ENCODE results near the gene CENPF.

CENPF gene

DNA sequence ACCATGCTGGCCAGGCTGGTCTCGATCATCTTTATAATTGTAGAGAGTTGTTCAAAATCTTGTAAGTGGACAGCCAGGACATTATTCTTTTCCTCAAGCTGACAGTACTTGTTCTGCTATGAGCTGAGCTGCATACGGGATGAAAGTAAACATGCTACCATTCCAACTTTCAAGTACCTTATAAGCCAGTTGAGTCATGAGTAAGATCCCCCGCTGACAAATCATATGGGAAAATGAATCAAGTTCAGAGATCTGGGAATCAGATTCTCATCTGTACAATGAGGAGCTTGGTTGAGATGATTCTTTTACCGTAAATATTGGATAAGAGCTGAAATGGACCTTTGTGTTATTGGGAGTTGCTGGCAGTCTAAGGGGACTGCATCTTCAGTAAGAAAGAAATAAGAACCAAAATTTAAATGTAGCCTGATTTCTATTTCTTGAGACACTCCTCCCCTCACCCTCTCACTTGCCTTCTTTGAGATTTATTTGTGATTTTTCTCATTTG lies 62.7 kb downstream of the CENPF start:
- TF ChIP-seq, protein P1, sequence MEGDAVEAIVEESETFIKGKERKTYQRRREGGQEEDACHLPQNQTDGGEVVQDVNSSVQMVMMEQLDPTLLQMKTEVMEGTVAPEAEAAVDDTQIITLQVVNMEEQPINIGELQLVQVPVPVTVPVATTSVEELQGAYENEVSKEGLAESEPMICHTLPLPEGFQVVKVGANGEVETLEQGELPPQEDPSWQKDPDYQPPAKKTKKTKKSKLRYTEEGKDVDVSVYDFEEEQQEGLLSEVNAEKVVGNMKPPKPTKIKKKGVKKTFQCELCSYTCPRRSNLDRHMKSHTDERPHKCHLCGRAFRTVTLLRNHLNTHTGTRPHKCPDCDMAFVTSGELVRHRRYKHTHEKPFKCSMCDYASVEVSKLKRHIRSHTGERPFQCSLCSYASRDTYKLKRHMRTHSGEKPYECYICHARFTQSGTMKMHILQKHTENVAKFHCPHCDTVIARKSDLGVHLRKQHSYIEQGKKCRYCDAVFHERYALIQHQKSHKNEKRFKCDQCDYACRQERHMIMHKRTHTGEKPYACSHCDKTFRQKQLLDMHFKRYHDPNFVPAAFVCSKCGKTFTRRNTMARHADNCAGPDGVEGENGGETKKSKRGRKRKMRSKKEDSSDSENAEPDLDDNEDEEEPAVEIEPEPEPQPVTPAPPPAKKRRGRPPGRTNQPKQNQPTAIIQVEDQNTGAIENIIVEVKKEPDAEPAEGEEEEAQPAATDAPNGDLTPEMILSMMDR (IDR thresholded peaks at IDR 0.05) = no peak

DNA sequence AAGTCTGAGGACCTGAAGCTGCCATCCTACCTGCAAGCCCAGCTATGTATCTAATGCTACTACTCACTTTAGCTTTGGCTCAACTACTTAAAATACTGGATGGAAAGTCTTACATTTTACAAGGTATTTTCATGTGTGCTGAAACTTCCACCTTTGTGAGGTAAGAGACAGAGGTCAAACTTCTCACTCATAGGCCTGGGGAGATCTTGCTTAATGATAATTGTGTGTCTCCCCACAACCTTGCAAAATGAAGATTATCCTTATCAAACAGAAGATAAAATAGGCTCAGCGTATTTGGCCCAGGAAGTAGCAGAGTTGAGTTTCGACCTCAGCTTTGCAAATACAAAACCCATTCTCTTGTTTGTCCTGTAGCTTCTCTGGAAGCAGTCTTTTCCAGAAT lies 63.7 kb downstream of the CENPF start:
- TF ChIP-seq, protein P1 (IDR thresholded peaks at IDR 0.05) = no peak

DNA sequence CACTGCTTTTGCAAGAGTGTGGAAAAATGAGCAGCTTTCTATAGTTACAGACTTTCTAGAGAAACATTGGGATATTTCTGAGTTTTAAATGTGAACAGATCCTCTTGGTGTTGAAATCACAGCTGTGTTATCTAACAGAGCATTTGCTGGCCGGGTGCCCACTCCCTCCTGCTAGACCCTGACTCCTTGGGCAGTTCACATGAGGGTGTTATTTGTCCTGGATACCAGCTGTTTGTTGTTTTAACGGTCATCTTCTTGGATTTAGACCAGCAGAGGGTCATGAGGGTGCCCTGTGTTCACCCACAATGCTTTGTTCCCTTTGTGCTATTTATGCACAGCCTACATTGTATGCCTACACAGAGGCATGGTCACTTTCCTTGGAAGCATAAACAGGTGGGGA lies 67.1 kb downstream of the CENPF start:
- TF ChIP-seq, protein P1 (IDR thresholded peaks at IDR 0.05) = no peak

DNA sequence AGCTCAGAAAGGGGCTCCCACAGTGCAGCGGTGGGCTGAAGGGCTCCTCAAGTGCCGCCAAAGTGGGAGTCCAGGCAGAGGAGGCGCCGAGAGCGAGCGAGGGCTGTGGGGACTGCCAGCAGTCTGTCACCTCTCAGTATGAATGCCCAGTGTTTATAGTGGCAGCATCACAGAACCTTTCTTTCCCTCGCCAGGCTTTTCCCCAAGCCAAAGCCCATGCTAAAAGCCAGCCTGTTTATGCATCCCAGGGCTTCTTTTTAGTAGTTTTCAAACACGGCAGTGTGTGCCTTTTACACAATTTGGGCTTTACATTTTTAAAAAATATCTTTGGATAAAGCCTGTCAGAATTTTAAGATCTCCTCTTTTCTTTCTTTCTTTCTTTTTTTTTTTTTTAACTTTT lies 70.6 kb downstream of the CENPF start:
- TF ChIP-seq, protein P1 (IDR thresholded peaks at IDR 0.05) = no peak

DNA sequence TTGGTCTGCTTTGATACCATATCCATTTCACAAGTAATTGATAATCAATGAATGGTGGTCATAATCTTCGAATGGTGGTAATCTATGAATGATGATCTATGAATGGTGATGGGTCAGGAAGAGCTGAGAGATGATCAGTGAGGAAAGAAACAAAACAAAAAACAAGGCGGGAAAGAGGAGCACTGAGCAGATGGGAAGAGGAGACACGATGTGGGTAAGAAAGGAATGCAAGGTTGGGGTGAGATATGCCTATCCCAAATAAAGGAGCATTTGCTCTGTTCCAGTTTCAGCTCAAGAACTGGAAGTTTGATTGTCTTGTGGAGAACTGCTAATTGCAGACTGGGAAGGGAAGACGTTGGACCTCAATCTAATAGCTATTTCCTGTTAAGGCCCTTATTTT lies 73.8 kb downstream of the CENPF start:
- TF ChIP-seq, protein P1 (IDR thresholded peaks at IDR 0.05) = no peak

DNA sequence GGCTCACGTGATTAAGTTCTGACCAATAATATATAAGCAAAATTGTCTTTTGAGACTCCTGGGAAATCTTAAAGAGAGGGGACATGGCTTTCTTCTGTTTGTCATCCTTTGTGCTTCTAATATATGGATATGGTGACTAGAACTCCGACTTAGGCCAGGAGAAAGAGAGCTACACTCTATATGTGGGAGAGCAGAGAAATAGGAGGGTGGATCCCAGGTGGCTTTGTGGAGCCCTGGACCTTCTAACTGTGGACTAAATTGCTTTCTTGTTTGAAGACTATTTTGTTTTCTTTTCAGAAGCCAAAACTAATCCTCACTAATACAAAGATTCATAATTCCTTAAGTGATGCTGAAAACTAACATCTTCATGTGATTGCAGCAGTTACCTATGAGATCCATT lies 75.0 kb downstream of the CENPF start:
- TF ChIP-seq, protein P1 (IDR thresholded peaks at IDR 0.05) = no peak

DNA sequence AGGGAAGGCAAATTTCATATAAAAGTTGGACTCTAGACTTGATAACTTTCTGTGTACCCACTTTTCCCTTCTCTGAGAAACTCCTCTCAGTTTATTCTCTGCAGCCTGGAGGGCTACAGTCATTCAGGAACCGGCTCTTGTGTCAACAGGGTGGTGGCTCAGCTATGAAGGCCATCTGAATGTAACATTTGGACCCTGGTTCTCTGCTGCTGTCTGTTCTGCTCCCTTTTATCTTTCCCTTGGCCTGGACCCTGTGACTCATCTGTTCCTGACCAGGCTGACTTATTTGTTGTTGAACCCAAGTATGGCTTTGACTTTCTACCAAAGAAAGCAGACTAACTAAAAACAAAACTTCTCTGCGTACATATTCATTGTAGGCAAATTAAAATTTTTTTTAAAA lies 75.4 kb downstream of the CENPF start:
- TF ChIP-seq, protein P1 (IDR thresholded peaks at IDR 0.05) = no peak

DNA sequence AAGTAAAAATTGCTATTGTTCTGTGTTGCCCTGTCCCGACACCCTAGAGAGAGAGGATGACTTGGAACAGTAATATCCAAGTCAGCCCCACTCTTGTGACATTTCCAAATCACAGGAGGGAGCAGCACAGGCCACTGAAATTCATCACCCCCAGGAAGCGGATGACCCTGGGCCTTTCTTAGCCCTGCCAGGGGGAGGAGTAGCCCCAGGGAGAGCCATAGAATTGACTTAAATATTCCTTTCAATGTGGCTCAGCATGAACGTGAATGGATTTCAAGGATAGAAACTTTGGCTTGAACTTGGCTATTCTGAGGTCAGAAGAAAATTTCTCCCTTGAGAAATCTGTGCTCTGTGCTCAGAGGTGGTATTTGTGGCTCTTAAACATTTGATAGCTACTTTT lies 80.6 kb downstream of the CENPF start:
- TF ChIP-seq, protein P1 (IDR thresholded peaks at IDR 0.05) = no peak
